Measurements from ENCODE around the gene ARPC2. TPM values are rescaled to one million over a fixed set of nuclear protein-coding genes. Genes with fewer than 3 reads are reported as not detected.

ARPC2 gene
- polyA plus RNA-seq, 5 donors, result 237 to 268 (median 252) TPM

DNA sequence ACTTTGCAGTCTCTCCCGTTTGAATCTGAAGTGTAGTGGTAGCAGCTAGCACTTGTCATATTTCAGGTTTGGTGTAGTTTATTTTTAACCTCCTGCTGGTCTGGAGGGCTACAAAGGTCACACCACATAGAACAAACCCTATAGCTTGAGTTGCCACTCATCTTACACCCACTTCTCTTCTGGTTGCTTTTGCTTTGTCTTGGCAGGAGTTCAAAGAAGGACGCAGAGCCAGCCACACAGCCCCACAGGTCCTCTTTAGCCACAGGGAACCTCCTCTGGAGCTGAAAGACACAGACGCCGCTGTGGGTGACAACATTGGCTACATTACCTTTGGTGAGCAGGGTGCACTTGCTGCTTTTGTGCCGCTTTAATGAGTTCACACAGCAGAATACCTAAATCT, 28.2 kb downstream of the ARPC2 start:
- no peak for DNase-seq

DNA sequence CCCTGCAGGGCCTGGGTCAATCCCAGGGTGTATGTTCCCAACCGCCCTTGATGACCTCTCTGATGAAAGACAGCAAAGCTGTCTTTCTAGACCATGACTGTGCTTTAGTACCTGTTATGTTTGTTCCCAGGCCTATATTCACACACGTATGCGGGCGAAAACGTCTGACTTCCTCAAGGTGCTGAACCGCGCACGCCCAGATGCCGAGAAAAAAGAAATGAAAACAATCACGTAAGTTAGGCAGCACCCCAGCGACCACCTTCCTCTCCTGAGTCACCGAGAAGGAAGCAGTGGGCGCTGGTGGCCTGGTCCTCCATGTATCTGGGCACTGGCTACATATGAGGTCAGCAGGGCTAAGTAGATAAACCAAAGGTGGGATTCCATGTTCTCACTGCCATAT, 32.7 kb downstream of the ARPC2 start:
- no peak for DNase-seq

- DNase-seq, result no peak
Measured at GRCh38 chr2:218252509-218253231, 35.7 kb downstream of the ARPC2 start.

- no peak for DNase-seq
Measured at GRCh38 chr2:218253232-218253625, 36.2 kb downstream of the ARPC2 start.

GRCh38 chr2:218255446-218255845, 38.5 kb downstream of the ARPC2 start:
- DNase-seq, result no peak

GRCh38 chr2:218256612-218257350, 39.8 kb downstream of the ARPC2 start:
- DNase-seq, result no peak

- DNase-seq, result no peak
Measured at GRCh38 chr2:218257390-218257981, 40.5 kb downstream of the ARPC2 start.

DNA sequence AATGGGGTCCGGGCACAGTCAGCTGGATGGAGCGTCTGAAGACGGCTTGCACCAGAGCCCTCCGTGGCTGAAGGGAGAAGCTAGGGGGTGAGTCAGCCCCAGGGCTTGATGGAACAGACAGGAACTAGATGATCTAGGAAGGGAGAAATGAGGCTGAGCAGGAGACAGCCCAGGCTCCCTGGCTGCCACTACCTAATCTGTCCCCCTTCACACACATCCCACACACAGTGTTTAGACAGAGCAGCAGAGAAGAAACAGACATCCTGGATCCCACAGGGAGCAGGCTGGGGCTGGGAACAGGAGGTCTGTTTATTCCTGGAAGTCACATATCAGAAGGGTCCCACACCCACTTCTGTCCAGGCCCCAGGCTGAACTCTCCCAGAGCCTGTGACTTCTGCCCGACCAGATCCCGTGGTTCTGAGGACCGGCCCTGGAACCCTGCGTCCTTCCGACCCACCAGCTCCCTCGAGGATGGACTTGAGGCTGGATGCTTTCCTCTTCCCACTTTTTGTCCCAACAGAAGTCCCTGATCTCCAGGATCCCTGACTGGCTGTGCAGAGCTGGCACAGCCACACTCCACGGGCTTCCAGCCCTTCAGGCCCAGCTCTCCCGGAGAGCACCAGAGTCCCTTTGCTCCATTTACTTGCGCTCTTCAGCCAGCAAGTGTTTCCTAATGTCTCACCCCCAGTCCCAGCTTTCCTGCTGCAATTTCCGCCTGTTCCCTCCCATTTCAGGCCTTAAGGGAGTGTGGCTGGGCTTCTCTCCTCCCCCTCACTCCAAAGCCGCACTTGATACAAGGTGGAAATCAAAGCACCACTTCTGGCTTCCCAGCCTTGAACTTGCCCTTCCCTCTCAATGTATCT, 42.3 kb downstream of the ARPC2 start:
- DNase-seq, result no peak

DNA sequence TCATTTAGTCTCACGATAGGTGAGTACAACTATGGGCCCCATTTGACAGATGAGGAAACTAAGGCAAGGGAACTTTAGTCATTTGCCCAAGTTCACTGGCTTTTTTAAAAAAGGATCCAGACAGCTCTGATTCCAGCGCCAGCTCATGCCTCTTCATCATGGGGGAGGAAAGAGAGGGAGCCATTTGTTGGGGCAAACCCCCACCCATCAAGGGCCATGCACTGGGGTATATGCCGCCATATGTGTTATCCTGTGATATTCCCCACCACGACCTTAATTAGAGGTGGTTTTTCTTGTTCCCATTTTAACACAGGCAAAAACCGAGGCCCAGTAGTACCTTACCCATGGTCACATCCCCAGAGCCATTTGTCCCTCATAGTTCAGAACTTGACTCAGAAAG, 43.2 kb downstream of the ARPC2 start:
- no peak for DNase-seq

DNA sequence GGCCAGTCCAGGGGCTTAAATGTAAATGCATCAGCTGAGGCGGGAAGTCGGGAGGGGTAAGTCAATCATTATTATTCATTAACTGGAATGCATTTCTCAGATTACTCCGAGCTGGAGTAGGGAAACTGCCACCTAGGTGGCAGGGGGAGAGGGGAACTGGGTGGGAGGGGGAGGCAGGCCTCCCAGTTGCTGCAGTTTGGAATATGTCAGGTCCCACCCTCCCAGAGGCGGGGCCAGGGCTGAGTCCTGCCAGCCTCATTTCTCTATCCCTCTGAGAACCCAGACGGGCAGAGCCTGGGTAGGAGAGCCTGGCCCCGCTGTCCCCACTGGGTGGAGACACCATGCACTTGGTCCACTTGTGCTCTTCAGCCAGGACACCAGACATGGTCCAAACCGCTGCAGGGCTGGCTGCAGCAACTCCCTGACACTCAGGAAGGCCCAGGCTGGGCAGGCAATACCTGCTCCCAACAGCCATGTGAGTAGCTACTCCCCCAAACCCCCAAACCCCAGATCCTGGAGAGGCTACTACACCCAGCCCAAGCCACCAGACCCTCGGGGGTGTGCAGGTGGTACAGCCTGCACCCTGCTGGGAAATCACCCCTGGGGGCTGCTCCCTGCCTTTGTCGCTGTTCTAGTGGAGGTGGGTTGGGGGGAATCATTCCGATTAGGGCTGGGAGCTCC, 43.9 kb downstream of the ARPC2 start, which contains the start of gene GPBAR1:
TSS of gene GPBAR1 (plus strand) at position 274 of the 681 bp plus-strand sequence. CDS start 1,710 bp downstream, outside the sequence.
- no peak for DNase-seq

DNA sequence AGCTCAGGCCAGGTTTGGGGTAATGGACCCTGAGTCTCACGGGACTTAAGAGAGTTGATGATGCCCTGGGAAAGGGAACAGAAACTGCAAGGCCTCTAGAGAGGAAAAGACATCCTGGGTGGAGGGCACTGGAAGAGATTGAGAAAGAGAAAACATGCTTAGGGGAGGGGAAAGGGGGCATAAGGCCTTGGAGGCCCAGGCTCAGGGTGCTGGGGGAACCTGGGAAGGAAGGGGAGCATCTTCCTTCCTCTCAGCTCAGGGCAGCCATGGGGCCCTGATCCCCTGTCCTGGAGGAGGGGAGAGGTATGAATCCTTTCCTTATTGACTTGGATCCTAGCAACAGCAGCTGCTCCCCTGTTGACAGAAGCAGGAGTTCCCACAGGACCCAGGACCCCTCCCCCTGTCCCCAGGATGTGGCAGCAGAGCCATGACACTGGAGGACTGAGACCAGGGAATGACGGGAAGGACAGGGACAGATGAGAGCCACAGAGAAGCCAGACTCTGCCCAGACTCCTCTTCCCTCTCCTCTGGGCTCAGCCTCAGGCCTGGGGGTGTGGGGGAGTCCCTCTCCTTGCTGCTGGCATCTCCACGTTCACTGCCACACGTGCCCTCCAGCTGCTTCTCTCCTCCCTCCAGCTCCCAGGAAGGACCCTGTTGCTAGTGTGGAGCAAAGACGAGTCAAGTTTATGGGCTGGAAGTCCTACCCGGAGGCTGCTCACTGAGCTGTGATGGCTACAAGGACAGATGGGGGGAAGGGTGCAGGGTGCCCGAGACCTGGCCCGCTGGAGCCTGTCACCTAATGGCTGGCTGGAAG, 44.6 kb downstream of the ARPC2 start:
- no peak for DNase-seq

- no peak for DNase-seq
Measured at GRCh38 chr2:218262237-218262600, 45.2 kb downstream of the ARPC2 start.

DNA sequence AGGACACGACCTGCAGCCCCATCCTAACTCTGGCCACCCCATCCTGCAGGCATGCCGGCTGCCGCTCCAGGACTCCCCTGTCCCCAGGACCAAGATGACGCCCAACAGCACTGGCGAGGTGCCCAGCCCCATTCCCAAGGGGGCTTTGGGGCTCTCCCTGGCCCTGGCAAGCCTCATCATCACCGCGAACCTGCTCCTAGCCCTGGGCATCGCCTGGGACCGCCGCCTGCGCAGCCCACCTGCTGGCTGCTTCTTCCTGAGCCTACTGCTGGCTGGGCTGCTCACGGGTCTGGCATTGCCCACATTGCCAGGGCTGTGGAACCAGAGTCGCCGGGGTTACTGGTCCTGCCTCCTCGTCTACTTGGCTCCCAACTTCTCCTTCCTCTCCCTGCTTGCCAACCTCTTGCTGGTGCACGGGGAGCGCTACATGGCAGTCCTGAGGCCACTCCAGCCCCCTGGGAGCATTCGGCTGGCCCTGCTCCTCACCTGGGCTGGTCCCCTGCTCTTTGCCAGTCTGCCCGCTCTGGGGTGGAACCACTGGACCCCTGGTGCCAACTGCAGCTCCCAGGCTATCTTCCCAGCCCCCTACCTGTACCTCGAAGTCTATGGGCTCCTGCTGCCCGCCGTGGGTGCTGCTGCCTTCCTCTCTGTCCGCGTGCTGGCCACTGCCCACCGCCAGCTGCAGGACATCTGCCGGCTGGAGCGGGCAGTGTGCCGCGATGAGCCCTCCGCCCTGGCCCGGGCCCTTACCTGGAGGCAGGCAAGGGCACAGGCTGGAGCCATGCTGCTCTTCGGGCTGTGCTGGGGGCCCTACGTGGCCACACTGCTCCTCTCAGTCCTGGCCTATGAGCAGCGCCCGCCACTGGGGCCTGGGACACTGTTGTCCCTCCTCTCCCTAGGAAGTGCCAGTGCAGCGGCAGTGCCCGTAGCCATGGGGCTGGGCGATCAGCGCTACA, 45.9 kb downstream of the ARPC2 start:
- DNase-seq, result no peak

DNA sequence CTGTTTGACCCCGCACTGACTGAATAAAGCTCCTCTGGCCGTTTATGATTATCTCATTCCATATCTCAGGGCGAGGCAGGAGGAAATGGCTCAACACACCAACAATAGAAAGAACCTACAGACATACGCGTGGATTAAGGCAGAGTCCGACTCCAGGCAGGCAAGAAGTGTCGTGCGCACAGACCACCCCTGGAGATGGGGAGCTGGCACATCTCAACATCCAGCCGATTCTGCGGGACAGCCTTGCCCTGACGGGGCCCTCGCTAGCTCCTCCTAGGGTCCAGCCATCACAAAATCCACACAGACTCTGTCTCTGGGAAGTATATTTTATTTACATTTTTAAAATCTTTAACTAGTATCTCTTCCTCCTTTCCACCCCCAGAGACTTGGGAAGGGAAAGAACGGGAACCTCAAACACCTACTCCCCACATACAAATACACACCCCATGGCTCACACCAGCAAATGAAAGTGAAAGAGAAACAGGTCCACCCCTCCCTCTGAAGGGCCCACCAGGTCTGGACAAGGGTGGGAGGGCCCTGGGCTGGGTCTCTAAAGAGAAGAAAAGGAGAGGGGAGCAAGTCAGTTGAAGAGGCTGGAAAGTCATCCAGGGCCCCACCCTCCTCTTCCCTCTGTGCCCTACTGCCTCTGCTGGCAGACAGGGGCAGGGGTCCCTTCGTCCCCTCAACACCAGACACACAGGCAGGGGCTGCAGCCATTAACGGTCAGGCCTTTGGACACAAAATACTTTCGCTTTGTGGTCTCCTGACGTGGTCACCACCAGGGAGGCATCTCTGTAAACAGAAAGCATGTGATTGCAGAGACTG, 47.0 kb downstream of the ARPC2 start:
- DNase-seq, result no peak

- no peak for DNase-seq
Measured at GRCh38 chr2:218264773-218265561, 48.0 kb downstream of the ARPC2 start.

- no peak for DNase-seq
Measured at GRCh38 chr2:218265626-218266025, 48.6 kb downstream of the ARPC2 start.

GRCh38 chr2:218266316-218266979, 49.5 kb downstream of the ARPC2 start:
- no peak for DNase-seq
